Activated naive CD8-positive, alpha-beta T cell treated with anti-CD3 and anti-CD28 coated beads for 36 hours (primary cell): ENCODE results near the gene CPD. TPM values are rescaled to one million over a fixed set of nuclear protein-coding genes. Genes with fewer than 3 reads are reported as not detected.
"Not testable (repeated sequence)": the region's sequence is repeated elsewhere in the genome, so short reads cannot be mapped to it uniquely, and the experiment has no call there.

ENCODE experiments used
- DNase-seq: peaks from one replicate; pipeline ENCODE4 v3.0.0; 2021
- H3K27ac Mint-ChIP-seq: one replicate; pipeline ENCODE4 v1.8.0; 2022; ENCODE audit warnings: mild to moderate bottlenecking, moderate library complexity, mixed read lengths
- H3K27me3 Mint-ChIP-seq: one replicate; pipeline ENCODE4 v1.8.0; 2022; ENCODE audit warnings: mild to moderate bottlenecking, mixed read lengths
- H3K36me3 Mint-ChIP-seq: one replicate; pipeline ENCODE4 v1.8.0; 2021; ENCODE audit warnings: mild to moderate bottlenecking, mixed read lengths
- H3K4me1 Mint-ChIP-seq: one replicate; pipeline ENCODE4 v1.8.0; 2021; ENCODE audit warnings: mixed read lengths
- H3K4me3 Mint-ChIP-seq: one replicate; pipeline ENCODE4 v1.8.0; 2022; ENCODE audit warnings: mild to moderate bottlenecking, moderate library complexity, mixed read lengths
- H3K9me3 Mint-ChIP-seq: one replicate; pipeline ENCODE4 v1.8.0; 2022; ENCODE audit warnings: mixed read lengths
- total RNA-seq, 2 experiments: library from RNA; stranded (reverse); gene quantifications; one replicate each; pipeline ENCODE4 v1.2.3, GENCODE V29; 2021

Gene CPD
- total RNA-seq, 2 experiments from 2014 or later: 23.7 to 26.2 TPM

GRCh38 chr17:30418070-30418469 lies 39.3 kb downstream of the CPD start:
- not testable (repeated sequence) for H3K27ac Mint-ChIP-seq, H3K4me3 Mint-ChIP-seq

GRCh38 chr17:30421592-30421991 lies 42.9 kb downstream of the CPD start:
- no peaks in the 10 kb centered on the region for H3K27me3 Mint-ChIP-seq
- DNase-seq: no peak
- H3K4me3 Mint-ChIP-seq: no peak overlapping the region
- H3K9me3 Mint-ChIP-seq: no peaks in the 10 kb centered on the region
- H3K36me3 Mint-ChIP-seq: peaks cover 11% of the 10 kb centered on the region
- H3K4me1 Mint-ChIP-seq: no peaks in the 10 kb centered on the region
- no peak overlapping the region for H3K27ac Mint-ChIP-seq

More at GRCh38 chr17:30418070-30418469, 39.3 kb downstream of the CPD start:
- Mint-ChIP-seq H3K4me1 (peaks cover 18% of the 10 kb centered on the region), H3K36me3 (peaks cover 17% of the 10 kb centered on the region)
- not testable (repeated sequence) for H3K9me3 Mint-ChIP-seq, DNase-seq, H3K27me3 Mint-ChIP-seq

- H3K4me1 Mint-ChIP-seq: no peaks in the 10 kb centered on the region
- H3K9me3 Mint-ChIP-seq: no peaks in the 10 kb centered on the region
- no peak overlapping the region for H3K27ac Mint-ChIP-seq
- H3K27me3 Mint-ChIP-seq: no peaks in the 10 kb centered on the region
- peaks cover 11% of the 10 kb centered on the region for H3K36me3 Mint-ChIP-seq
- no peak overlapping the region for H3K4me3 Mint-ChIP-seq
- DNase-seq: no peak
These were observed 43.4 kb downstream of the CPD start for GRCh38 chr17:30422171-30422570.

- H3K27ac Mint-ChIP-seq: no peak overlapping the region
- H3K27me3 Mint-ChIP-seq: no peaks in the 10 kb centered on the region
- peaks cover 13% of the 10 kb centered on the region for H3K36me3 Mint-ChIP-seq
- no peaks in the 10 kb centered on the region for H3K4me1 Mint-ChIP-seq
- no peaks in the 10 kb centered on the region for H3K9me3 Mint-ChIP-seq
- DNase-seq: no peak
- no peak overlapping the region for H3K4me3 Mint-ChIP-seq
These were observed 45.7 kb downstream of the CPD start for GRCh38 chr17:30424471-30424870.

- H3K36me3 Mint-ChIP-seq: peaks cover 11% of the 10 kb centered on the region
- no peak for DNase-seq
- H3K27ac Mint-ChIP-seq: no peak overlapping the region
- no peak overlapping the region for H3K4me3 Mint-ChIP-seq
- no peaks in the 10 kb centered on the region for H3K4me1 Mint-ChIP-seq
- H3K27me3 Mint-ChIP-seq: no peaks in the 10 kb centered on the region
- H3K9me3 Mint-ChIP-seq: no peaks in the 10 kb centered on the region
These were observed 47.6 kb downstream of the CPD start for GRCh38 chr17:30426292-30426691.

GRCh38 chr17:30427611-30428010 lies 48.9 kb downstream of the CPD start:
- Mint-ChIP-seq H3K27me3 (no peaks in the 10 kb centered on the region), H3K9me3 (no peaks in the 10 kb centered on the region), H3K27ac (no peak overlapping the region), H3K36me3 (peaks cover 12% of the 10 kb centered on the region), H3K4me1 (no peaks in the 10 kb centered on the region), H3K4me3 (no peak overlapping the region)
- DNase-seq: no peak

- no peak overlapping the region for H3K27ac Mint-ChIP-seq
- H3K36me3 Mint-ChIP-seq: peaks cover 20% of the 10 kb centered on the region
- no peak for DNase-seq
- no peaks in the 10 kb centered on the region for H3K27me3 Mint-ChIP-seq
- no peaks in the 10 kb centered on the region for H3K9me3 Mint-ChIP-seq
- no peak overlapping the region for H3K4me3 Mint-ChIP-seq
- H3K4me1 Mint-ChIP-seq: no peaks in the 10 kb centered on the region
These were observed 50.4 kb downstream of the CPD start for GRCh38 chr17:30429155-30429554.

- Mint-ChIP-seq H3K4me1 (peaks cover 10% of the 10 kb centered on the region), H3K27ac (no peak overlapping the region), H3K36me3 (peaks cover 44% of the 10 kb centered on the region), H3K9me3 (no peaks in the 10 kb centered on the region), H3K27me3 (no peaks in the 10 kb centered on the region), H3K4me3 (no peak overlapping the region)
- no peak for DNase-seq
These were observed 54.8 kb downstream of the CPD start for GRCh38 chr17:30433514-30433913.

GRCh38 chr17:30436729-30437128 lies 58.0 kb downstream of the CPD start:
- H3K4me1 Mint-ChIP-seq: peaks cover 10% of the 10 kb centered on the region
- no peaks in the 10 kb centered on the region for H3K9me3 Mint-ChIP-seq
- H3K36me3 Mint-ChIP-seq: peaks cover 40% of the 10 kb centered on the region
- no peaks in the 10 kb centered on the region for H3K27me3 Mint-ChIP-seq
- DNase-seq: no peak
- no peak overlapping the region for H3K27ac Mint-ChIP-seq
- no peak overlapping the region for H3K4me3 Mint-ChIP-seq

- Mint-ChIP-seq H3K9me3 (no peaks in the 10 kb centered on the region), H3K27me3 (no peaks in the 10 kb centered on the region), H3K4me3 (no peak overlapping the region), H3K4me1 (peaks cover 3% of the 10 kb centered on the region), H3K36me3 (peaks cover 17% of the 10 kb centered on the region), H3K27ac (no peak overlapping the region)
- no peak for DNase-seq
These were observed 65.0 kb downstream of the CPD start for GRCh38 chr17:30443721-30444120.

- peaks cover 19% of the 10 kb centered on the region for H3K36me3 Mint-ChIP-seq
- not testable (repeated sequence) for H3K27ac Mint-ChIP-seq, H3K4me3 Mint-ChIP-seq, H3K27me3 Mint-ChIP-seq, H3K9me3 Mint-ChIP-seq, H3K4me1 Mint-ChIP-seq, DNase-seq
These were observed 67.9 kb downstream of the CPD start for GRCh38 chr17:30446640-30447039.

GRCh38 chr17:30449480-30449879 lies 70.8 kb downstream of the CPD start:
- peaks cover 35% of the 10 kb centered on the region for H3K36me3 Mint-ChIP-seq
- no peak for DNase-seq
- peaks cover 3% of the 10 kb centered on the region for H3K4me1 Mint-ChIP-seq
- no peaks in the 10 kb centered on the region for H3K9me3 Mint-ChIP-seq
- no peak overlapping the region for H3K4me3 Mint-ChIP-seq
- H3K27ac Mint-ChIP-seq: no peak overlapping the region
- H3K27me3 Mint-ChIP-seq: no peaks in the 10 kb centered on the region

GRCh38 chr17:30450125-30451027 lies 71.6 kb downstream of the CPD start:
- DNase-seq: no peak
- H3K36me3 Mint-ChIP-seq: peaks cover 32% of the 10 kb centered on the region
- H3K27me3 Mint-ChIP-seq: no peaks in the 10 kb centered on the region
- no peak overlapping the region for H3K4me3 Mint-ChIP-seq
- no peaks in the 10 kb centered on the region for H3K9me3 Mint-ChIP-seq
- H3K27ac Mint-ChIP-seq: no peak overlapping the region
- H3K4me1 Mint-ChIP-seq: peaks cover 3% of the 10 kb centered on the region

GRCh38 chr17:30454635-30455034 lies 75.9 kb downstream of the CPD start:
- no peaks in the 10 kb centered on the region for H3K4me1 Mint-ChIP-seq
- no peaks in the 10 kb centered on the region for H3K27me3 Mint-ChIP-seq
- DNase-seq: no peak
- H3K4me3 Mint-ChIP-seq: no peak overlapping the region
- no peaks in the 10 kb centered on the region for H3K9me3 Mint-ChIP-seq
- H3K27ac Mint-ChIP-seq: no peak overlapping the region
- peaks cover 24% of the 10 kb centered on the region for H3K36me3 Mint-ChIP-seq

- Mint-ChIP-seq H3K36me3 (peaks cover 16% of the 10 kb centered on the region), H3K4me3 (no peak overlapping the region), H3K27ac (no peak overlapping the region), H3K9me3 (no peaks in the 10 kb centered on the region), H3K27me3 (no peaks in the 10 kb centered on the region), H3K4me1 (no peaks in the 10 kb centered on the region)
- no peak for DNase-seq
These were observed 79.6 kb downstream of the CPD start for GRCh38 chr17:30458371-30458770.

- H3K9me3 Mint-ChIP-seq, H3K27me3 Mint-ChIP-seq, H3K4me3 Mint-ChIP-seq, H3K27ac Mint-ChIP-seq, DNase-seq, H3K4me1 Mint-ChIP-seq: not testable (repeated sequence)
- H3K36me3 Mint-ChIP-seq: peaks cover 13% of the 10 kb centered on the region
These were observed 80.2 kb downstream of the CPD start for GRCh38 chr17:30458797-30459413.
